H9 (cell line): ENCODE results near the gene GBE1. TPM values are rescaled to one million over a fixed set of nuclear protein-coding genes. Genes with fewer than 3 reads are reported as not detected.

Experiments
- DNase-seq: peaks from one replicate; pipeline ENCODE4 v3.0.0-alpha.2; 2017
- H2AFZ ChIP-seq: one replicate; pipeline ENCODE4 v1.6.1; 2013; ENCODE audit warnings: mild to moderate bottlenecking, low read length, control low read depth, moderate library complexity
- H2AK5ac ChIP-seq: 2 replicates; pipeline ENCODE4 v1.6.1; 2013; ENCODE audit warnings: low read length, control low read depth, mixed read lengths; ENCODE audit not compliant: insufficient read length
- H2BK120ac ChIP-seq: one replicate; pipeline ENCODE4 v1.6.1; 2013; ENCODE audit warnings: low read depth, mild to moderate bottlenecking, low read length, control low read depth, inconsistent platforms; ENCODE audit not compliant: poor library complexity, severe bottlenecking
- H2BK12ac ChIP-seq: 2 replicates; pipeline ENCODE4 v1.6.1; 2013; ENCODE audit warnings: low read length, control low read depth, mixed read lengths, low read depth; ENCODE audit not compliant: insufficient read length
- H2BK15ac ChIP-seq: 2 replicates; pipeline ENCODE4 v1.6.1; 2013; ENCODE audit warnings: low read depth, low read length, control low read depth
- H2BK20ac ChIP-seq: one replicate; pipeline ENCODE4 v1.6.1; 2013; ENCODE audit warnings: low read depth, mild to moderate bottlenecking, low read length, control low read depth, inconsistent platforms; ENCODE audit not compliant: poor library complexity, severe bottlenecking
- H2BK5ac ChIP-seq: 2 replicates; pipeline ENCODE4 v1.6.1; 2013; ENCODE audit warnings: low read length, control low read depth, mixed read lengths; ENCODE audit not compliant: insufficient read length
- H3K14ac ChIP-seq: 2 replicates; pipeline ENCODE4 v1.6.1; 2013; ENCODE audit warnings: low read length, control low read depth; ENCODE audit not compliant: insufficient read depth
- H3K18ac ChIP-seq: 2 replicates; pipeline ENCODE4 v1.6.1; 2013; ENCODE audit warnings: low read depth, mild to moderate bottlenecking, mixed read lengths, low read length, control low read depth; ENCODE audit not compliant: insufficient read length
- H3K23ac ChIP-seq: 2 replicates; pipeline ENCODE4 v1.6.1; 2013; ENCODE audit warnings: low read length, control low read depth, mixed read lengths, low read depth; ENCODE audit not compliant: insufficient read length
- H3K23me2 ChIP-seq: 2 replicates; pipeline ENCODE4 v1.6.1; 2013; ENCODE audit warnings: low read depth, mild to moderate bottlenecking, mixed read lengths, low read length, control low read depth; ENCODE audit not compliant: insufficient read length, poor library complexity, severe bottlenecking
- H3K27ac ChIP-seq: 2 replicates; pipeline ENCODE4 v1.5.1; 2013; ENCODE audit warnings: low read length, control low read depth, mixed read lengths, low read depth; ENCODE audit not compliant: insufficient read length
- H3K27me3 ChIP-seq: 2 replicates; pipeline ENCODE4 v1.6.1; 2013; ENCODE audit warnings: low read length, control low read depth, inconsistent platforms; ENCODE audit not compliant: insufficient read depth
- H3K4ac ChIP-seq: 2 replicates; pipeline ENCODE4 v1.6.1; 2013; ENCODE audit warnings: low read depth, mild to moderate bottlenecking, control low read depth, inconsistent platforms, low read length, moderate library complexity
- H3K4me1 ChIP-seq: 2 replicates; pipeline ENCODE4 v1.6.1; 2013; ENCODE audit warnings: low read length, control low read depth, inconsistent platforms; ENCODE audit not compliant: insufficient read depth
- H3K4me2 ChIP-seq: 2 replicates; pipeline ENCODE4 v1.6.1; 2013; ENCODE audit warnings: low read length, control low read depth, mixed read lengths; ENCODE audit not compliant: insufficient read length, insufficient read depth
- H3K56ac ChIP-seq: 2 replicates; pipeline ENCODE4 v1.6.1; 2013; ENCODE audit warnings: low read depth, mild to moderate bottlenecking, mixed read lengths, low read length, control low read depth; ENCODE audit not compliant: insufficient read length
- H3K79me1 ChIP-seq: 2 replicates; pipeline ENCODE4 v1.6.1; 2013; ENCODE audit warnings: low read depth, mild to moderate bottlenecking, moderate library complexity, low read length, control low read depth, inconsistent platforms; ENCODE audit not compliant: insufficient read depth, poor library complexity, severe bottlenecking
- H3K79me2 ChIP-seq: 2 replicates; pipeline ENCODE4 v1.6.1; 2013; ENCODE audit warnings: low read length, control low read depth, inconsistent platforms; ENCODE audit not compliant: insufficient read depth
- H3K9ac ChIP-seq: 2 replicates; pipeline ENCODE4 v1.6.1; 2013; ENCODE audit warnings: low read length, control low read depth, mixed read lengths; ENCODE audit not compliant: insufficient read length; ENCODE audit errors: extremely low read depth
- H3K9me3 ChIP-seq: one replicate; pipeline ENCODE4 v1.6.1; 2013; ENCODE audit warnings: low read depth, low read length, inconsistent platforms; ENCODE audit not compliant: control insufficient read depth
- H3T11ph ChIP-seq: one replicate; pipeline ENCODE4 v1.6.1; 2013; ENCODE audit warnings: mild to moderate bottlenecking, low read length, control low read depth, inconsistent platforms
- H4K20me1 ChIP-seq: one replicate; pipeline ENCODE4 v1.6.1; 2013; ENCODE audit not compliant: control insufficient read depth, insufficient read length, insufficient read depth
- H4K5ac ChIP-seq: 2 replicates; pipeline ENCODE4 v1.6.1; 2013; ENCODE audit warnings: low read depth, mild to moderate bottlenecking, mixed read lengths, low read length, control low read depth; ENCODE audit not compliant: insufficient read length
- H4K8ac ChIP-seq: replicated peaks from 2 replicates; pipeline ENCODE4 v1.6.1; 2013; ENCODE audit warnings: low read length, control low read depth, mixed read lengths, low read depth; ENCODE audit not compliant: insufficient read length
- H4K91ac ChIP-seq: 2 replicates; pipeline ENCODE4 v1.6.1; 2013; ENCODE audit warnings: low read depth, mild to moderate bottlenecking, moderate library complexity, mixed read lengths, low read length, control low read depth; ENCODE audit not compliant: insufficient read length
- H3K27ac Mint-ChIP-seq, 3 experiments: 2 replicates in 2 of 3; 3 replicates in 1 of 3; pipeline ENCODE4 v1.8.0; 2020 to 2021; ENCODE audit warnings: mixed read lengths in 3 of 3, mild to moderate bottlenecking in 1 of 3, moderate library complexity in 1 of 3
- H3K27me3 Mint-ChIP-seq: 2 replicates; pipeline ENCODE4 v1.8.0; 2021; ENCODE audit warnings: low read depth, mild to moderate bottlenecking, moderate library complexity, mixed read lengths
- H3K36me3 Mint-ChIP-seq, 3 experiments: 2 replicates in 2 of 3; 3 replicates in 1 of 3; pipeline ENCODE4 v1.8.0; 2020 to 2021; ENCODE audit warnings: low read depth in 3 of 3, mixed read lengths in 3 of 3; ENCODE audit not compliant: insufficient read depth in 1 of 3
- H3K4me1 Mint-ChIP-seq, 2 experiments: 2 replicates each; pipeline ENCODE4 v1.8.0; 2020; ENCODE audit warnings: mixed read lengths in 2 of 2
- H3K4me3 Mint-ChIP-seq, 2 experiments: 2 replicates in 1 of 2; 3 replicates in 1 of 2; pipeline ENCODE4 v1.8.0; 2020 to 2021; ENCODE audit warnings: mild to moderate bottlenecking in 2 of 2, mixed read lengths in 2 of 2, moderate library complexity in 1 of 2
- H3K9me3 Mint-ChIP-seq, 2 experiments: 2 replicates in 1 of 2; 3 replicates in 1 of 2; pipeline ENCODE4 v1.8.0; 2020; ENCODE audit warnings: mild to moderate bottlenecking in 2 of 2, mixed read lengths in 2 of 2, moderate library complexity in 1 of 2
- CTCF ChIP-seq: fragments of 200-600 bp; sonication (generic); conservative IDR thresholded peaks from 3 replicates; pipeline ENCODE4 v1.8.0; 2021; ENCODE audit warnings: antibody characterized with exemption, mild to moderate bottlenecking
- whole genome bisulfite sequencing: extraction: QIAGEN DNeasy Blood & Tissue Kit; methylation state at CpG from one replicate; pipeline ENCODE4 v1.1.7; 2013; ENCODE audit warnings: missing lambda C conversion rate, low lambda C conversion rate, mixed read lengths; ENCODE audit not compliant: insufficient read length; ENCODE audit errors: extremely low coverage; 5-methylcytosine and 5-hydroxymethylcytosine counted together
- total RNA-seq: library from RNA; stranded (reverse); gene quantifications from 2 replicates; pipeline ENCODE4 v1.2.1, GENCODE V29; 2021

GBE1 gene
- total RNA-seq, 1 experiment from 2014 or later: 13.8 TPM

DNA sequence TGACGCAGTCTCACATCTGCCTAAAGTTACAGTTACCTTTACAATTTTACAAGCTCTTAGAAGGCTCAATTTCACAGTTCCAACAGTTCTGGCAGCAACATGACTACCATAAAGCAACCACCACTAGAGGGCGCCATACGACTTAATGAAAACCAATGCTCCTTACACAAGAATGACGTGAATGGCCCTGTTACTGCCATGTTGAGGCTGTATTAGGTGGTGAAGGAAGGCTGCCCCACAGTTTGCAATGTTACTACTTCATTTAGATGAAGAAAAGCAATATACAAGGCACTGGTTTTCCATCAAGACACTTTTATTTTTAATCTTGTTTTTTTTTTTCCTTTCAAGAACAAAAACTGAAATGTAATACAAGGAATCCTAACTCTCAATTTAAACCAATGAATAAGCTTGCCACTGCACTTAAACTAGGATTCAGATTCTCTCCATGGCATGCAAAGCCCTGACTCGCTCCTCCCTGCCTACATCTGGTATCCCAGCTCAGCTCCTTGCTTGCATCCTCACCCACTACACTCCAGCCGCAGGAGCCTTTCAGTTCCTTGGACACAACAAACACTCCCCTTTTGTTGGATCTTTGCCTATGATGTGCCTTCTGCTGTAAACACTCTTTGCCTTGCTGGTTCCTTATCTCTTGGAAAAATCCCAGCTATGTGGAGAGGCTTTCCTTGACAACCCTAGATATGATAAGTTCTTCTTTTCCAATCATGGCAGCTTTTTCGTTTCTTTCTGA lies 270.7 kb downstream of the GBE1 start:
- Mint-ChIP-seq H3K36me3 (no peaks in the 10 kb centered on the region), H3K4me1 (peaks cover 3 to 4% of the 10 kb centered on the region in 2 experiments), H3K27me3 (no peaks in the 10 kb centered on the region), H3K27ac (peak overlapping the region; percentile 6 to 78 (median 61); a peak in 2 of 7 replicates), H3K9me3 (0 out of 5 replicates have a peak, but pooled peaks cover 0 to 1% of the 10 kb centered on the region in 2 experiments), H3K4me3 (no peak overlapping the region)
- Histone ChIP-seq H3K4me2 (no peak overlapping the region), H3K79me2 (no peaks in the 10 kb centered on the region), H3T11ph (no peak overlapping the region), H3K9ac (no peak overlapping the region), H2BK12ac (no peak overlapping the region), H2BK120ac (no peak overlapping the region), H2AFZ (no peak overlapping the region), H3K23ac (no peak overlapping the region), H2BK15ac (no peak overlapping the region), H3K4me1 (no peaks in the 10 kb centered on the region), H4K8ac (no peak overlapping the region), H2BK20ac (no peak overlapping the region), H3K23me2 (no peaks in the 10 kb centered on the region), H3K18ac (no peak overlapping the region), H3K4ac (no peak overlapping the region), H2BK5ac (no peak overlapping the region), H3K56ac (no peak overlapping the region), H2AK5ac (no peak overlapping the region), H4K91ac (no peak overlapping the region), H4K20me1 (no peaks in the 10 kb centered on the region), H3K14ac (no peak overlapping the region), H4K5ac (no peak overlapping the region), H3K79me1 (no peaks in the 10 kb centered on the region), H3K27me3 (no peaks in the 10 kb centered on the region), H3K27ac (no peak overlapping the region), H3K9me3 (no peaks in the 10 kb centered on the region)
- peak; percentile 84 for DNase-seq
- WGBS: no CpG with 5 or more reads among the region's 7 CpGs
- TF ChIP-seq CTCF: peak; percentile 91
